Measurements from ENCODE around the gene KIF1B.

GRCh38 chr1:10320336-10320735 lies 110.0 kb downstream of the KIF1B start:
- no peak for TF ChIP-seq CTCF (conservative IDR thresholded peaks at IDR 0.05)
- TF ChIP-seq EZH2 (IDR thresholded peaks at IDR 0.05; ENCODE audit: low read depth): no peak
